H1 (cell line): ENCODE results near the gene ABCG8. TPM values are rescaled to one million over a fixed set of nuclear protein-coding genes. Genes with fewer than 3 reads are reported as not detected.

Experiments
- CTCF ChIA-PET: fragments of 300-600 bp; sonication (Branson Sonifier 250); formaldehyde crosslinking; loops from one replicate; lab custom pipeline; 2021; ENCODE audit not compliant: partially characterized antibody; lab: Charles Lee
- POLR2A ChIA-PET: fragments of 300-600 bp; sonication (Branson Sonifier 250); formaldehyde crosslinking; loops from one replicate; lab custom pipeline; 2021; ENCODE audit warnings: inconsistent platforms; ENCODE audit not compliant: partially characterized antibody; lab: Charles Lee
- DNase-seq, 2 experiments: peaks; one replicate each; pipeline versions ENCODE4 v3.0.0 to v3.0.0-alpha.2; 2010 to 2022; ENCODE audit warnings: low spot score in 2 of 2, low read depth in 1 of 2, mixed read lengths in 1 of 2
- FAIRE-seq: peaks from 2 replicates; lab custom pipeline; 2011; peaks lifted over from hg19 to GRCh38; lab: Jason Lieb, UNC
- H2AFZ ChIP-seq: 2 replicates; pipeline ENCODE4 v1.8.1; 2012; ENCODE audit warnings: low read length, inconsistent platforms
- H2AK5ac ChIP-seq: 2 replicates; pipeline ENCODE4 v1.6.1; 2013; ENCODE audit warnings: low read depth, low read length
- H2BK120ac ChIP-seq: replicated peaks from 2 replicates; pipeline ENCODE3; 2013; ENCODE audit warnings: low read depth, low read length, inconsistent platforms
- H2BK12ac ChIP-seq: 2 replicates; pipeline ENCODE4 v1.6.1; 2013; ENCODE audit warnings: low read depth, low read length
- H2BK15ac ChIP-seq: 2 replicates; pipeline ENCODE4 v1.6.1; 2013; ENCODE audit warnings: low read length
- H2BK20ac ChIP-seq: 2 replicates; pipeline ENCODE4 v1.6.1; 2013; ENCODE audit warnings: low read length
- H2BK5ac ChIP-seq: 2 replicates; pipeline ENCODE4 v1.6.1; 2013; ENCODE audit warnings: low read depth, low read length
- H3K14ac ChIP-seq: 2 replicates; pipeline ENCODE4 v1.6.1; 2013; ENCODE audit warnings: inconsistent platforms; ENCODE audit not compliant: insufficient read length
- H3K18ac ChIP-seq: 2 replicates; pipeline ENCODE4 v1.6.1; 2013; ENCODE audit warnings: low read length; ENCODE audit errors: extremely low read depth
- H3K23ac ChIP-seq: 2 replicates; pipeline ENCODE4 v1.6.1; 2013; ENCODE audit warnings: inconsistent platforms; ENCODE audit not compliant: insufficient read length
- H3K23me2 ChIP-seq: 2 replicates; pipeline ENCODE4 v1.6.1; 2013; ENCODE audit warnings: low read depth, low read length
- H3K27ac ChIP-seq: 2 replicates; pipeline ENCODE4 v1.6.1; 2011; ENCODE audit warnings: low read depth, low read length, inconsistent platforms
- H3K27me3 ChIP-seq, 4 experiments: replicated peaks in 1 of 4; 1 replicate in 1 of 4; 2 replicates in 3 of 4; pipeline versions ENCODE4 v1.6.1 to v1.8.1; 2011 to 2013; ENCODE audit warnings: low read length in 3 of 4, mild to moderate bottlenecking in 3 of 4, inconsistent platforms in 2 of 4, mixed read lengths in 2 of 4, moderate library complexity in 1 of 4; ENCODE audit not compliant: control insufficient read depth in 3 of 4, insufficient read depth in 3 of 4; ENCODE audit errors: extremely low read depth in 1 of 4
- H3K36me3 ChIP-seq, 4 experiments: 2 replicates each; pipeline versions ENCODE4 v1.6.1 to v1.8.1; 2011 to 2013; ENCODE audit warnings: mild to moderate bottlenecking in 4 of 4, low read length in 3 of 4, moderate library complexity in 2 of 4, control low read depth in 1 of 4, inconsistent platforms in 1 of 4; ENCODE audit not compliant: insufficient read depth in 4 of 4, control insufficient read depth in 2 of 4
- H3K4ac ChIP-seq: replicated peaks from 2 replicates; pipeline ENCODE3; 2013; ENCODE audit warnings: low read length, low read depth, mixed read lengths, inconsistent platforms; ENCODE audit not compliant: insufficient read length
- H3K4me1 ChIP-seq, 4 experiments: replicated peaks in 1 of 4; 1 replicate in 1 of 4; 2 replicates in 3 of 4; pipeline versions ENCODE4 v1.6.1 to v1.8.1; 2011 to 2013; ENCODE audit warnings: low read length in 3 of 4, inconsistent platforms in 2 of 4, mixed read lengths in 1 of 4; ENCODE audit not compliant: insufficient read depth in 4 of 4, control insufficient read depth in 3 of 4
- H3K4me2 ChIP-seq, 2 experiments: 2 replicates each; pipeline versions ENCODE4 v1.6.1 to v1.8.1; 2011 to 2013; ENCODE audit warnings: low read depth in 2 of 2, low read length in 2 of 2, control low read depth in 1 of 2, inconsistent platforms in 1 of 2, mild to moderate bottlenecking in 1 of 2; ENCODE audit not compliant: insufficient read depth in 1 of 2
- H3K4me3 ChIP-seq, 4 experiments: fragments of 200-600, 300-600 bp in 1 of 4; sonication (generic), shearing (Covaris generic), sonication (Bioruptor Twin) in 1 of 4; 2 replicates each; pipeline versions ENCODE4 v1.5.1 to v1.8.1; 2011 to 2016; ENCODE audit warnings: low read length in 4 of 4, low read depth in 3 of 4, control low read depth in 2 of 4, inconsistent platforms in 2 of 4, mild to moderate bottlenecking in 2 of 4, mixed read lengths in 1 of 4, moderate library complexity in 1 of 4; ENCODE audit not compliant: insufficient read depth in 2 of 4; ENCODE audit errors: extremely low read depth in 1 of 4
- H3K56ac ChIP-seq: replicated peaks from 2 replicates; pipeline ENCODE3; 2013; ENCODE audit warnings: low read depth, mild to moderate bottlenecking, mixed read lengths, low read length, inconsistent platforms; ENCODE audit not compliant: insufficient read length
- H3K79me1 ChIP-seq: 2 replicates; pipeline ENCODE4 v1.6.1; 2013; ENCODE audit warnings: low read depth, low read length, control low read depth
- H3K79me2 ChIP-seq, 2 experiments: 2 replicates each; pipeline versions ENCODE4 v1.6.1 to v1.8.1; 2012 to 2013; ENCODE audit warnings: low read length in 2 of 2, mild to moderate bottlenecking in 2 of 2, inconsistent platforms in 1 of 2; ENCODE audit not compliant: insufficient read depth in 2 of 2, control insufficient read depth in 1 of 2
- H3K9ac ChIP-seq, 4 experiments: replicated peaks in 1 of 4; 1 replicate in 1 of 4; 2 replicates in 3 of 4; pipeline versions ENCODE4 v1.6.1 to v1.8.1; 2011 to 2013; ENCODE audit warnings: low read depth in 3 of 4, low read length in 3 of 4, control low read depth in 2 of 4, mild to moderate bottlenecking in 2 of 4, moderate library complexity in 2 of 4, inconsistent platforms in 1 of 4; ENCODE audit errors: extremely low read depth in 1 of 4
- H3K9me3 ChIP-seq, 2 experiments: 2 replicates each; pipeline versions ENCODE4 v1.6.1 to v1.8.1; 2012 to 2013; ENCODE audit warnings: mild to moderate bottlenecking in 2 of 2, moderate library complexity in 2 of 2, control low read depth in 1 of 2, inconsistent platforms in 1 of 2, low read depth in 1 of 2, low read length in 1 of 2, mixed read lengths in 1 of 2; ENCODE audit not compliant: insufficient read depth in 2 of 2
- H4K20me1 ChIP-seq, 2 experiments: replicated peaks in 1 of 2; 2 replicates each; pipeline versions ENCODE3 to v1.8.1; 2011 to 2013; ENCODE audit warnings: inconsistent platforms in 2 of 2, low read length in 2 of 2, mild to moderate bottlenecking in 1 of 2; ENCODE audit not compliant: insufficient read depth in 2 of 2, control insufficient read depth in 1 of 2
- H4K5ac ChIP-seq: 2 replicates; pipeline ENCODE4 v1.6.1; 2013; ENCODE audit warnings: low read length, low read depth, mixed read lengths, inconsistent platforms; ENCODE audit not compliant: insufficient read length
- H4K8ac ChIP-seq: 2 replicates; pipeline ENCODE4 v1.8.0; 2013; ENCODE audit warnings: mild to moderate bottlenecking, moderate library complexity, low read length, inconsistent platforms; ENCODE audit not compliant: insufficient read depth; ENCODE audit errors: extremely low read depth
- H4K91ac ChIP-seq: replicated peaks from 2 replicates; pipeline ENCODE3; 2013; ENCODE audit warnings: low read length, mixed read lengths, inconsistent platforms; ENCODE audit not compliant: insufficient read length
- CREB1 ChIP-seq: IDR thresholded peaks from 2 replicates; pipeline ENCODE4 v1.6.1; 2012; ENCODE audit warnings: inconsistent platforms
- CTBP2 ChIP-seq: IDR thresholded peaks from 2 replicates; pipeline ENCODE4 v1.7.0; 2011; ENCODE audit warnings: borderline replicate concordance, mild to moderate bottlenecking, moderate library complexity, mixed read lengths, low read length; ENCODE audit not compliant: insufficient read depth, insufficient read length
- EGR1 ChIP-seq: IDR thresholded peaks from 2 replicates; pipeline ENCODE4 v1.6.1; 2011; ENCODE audit warnings: low read depth, low read length, borderline replicate concordance
- KDM1A ChIP-seq: fragments of 200-600, 300-600 bp; sonication (generic); IDR thresholded peaks from 2 replicates; pipeline ENCODE4 v1.7.1; 2016; ENCODE audit warnings: mild to moderate bottlenecking, low read length, borderline replicate concordance
- NRF1 ChIP-seq: IDR thresholded peaks from 2 replicates; pipeline ENCODE4 v1.6.1; 2011; ENCODE audit warnings: mild to moderate bottlenecking, low read depth, low read length, improper control_type of control experiment
- RAD21 ChIP-seq, 2 experiments: IDR thresholded peaks in 1 of 2; conservative IDR thresholded peaks in 1 of 2; 2 replicates each; pipeline ENCODE4 v1.6.1; 2011; ENCODE audit warnings: low read depth in 2 of 2, low read length in 2 of 2, improper control_type of control experiment in 1 of 2, inconsistent platforms in 1 of 2, mild to moderate bottlenecking in 1 of 2, moderate library complexity in 1 of 2
- RBBP5 ChIP-seq: IDR thresholded peaks from 2 replicates; pipeline ENCODE4 v1.7.1; 2012; ENCODE audit warnings: low read depth, mild to moderate bottlenecking, inconsistent platforms, low read length, moderate library complexity, borderline replicate concordance
- RNF2 ChIP-seq: fragments of 200-900, 300-1000 bp; sonication (generic); IDR thresholded peaks from 2 replicates; pipeline ENCODE4 v1.7.1; 2016; ENCODE audit warnings: borderline replicate concordance, low read depth, mild to moderate bottlenecking, antibody characterized with exemption, low read length; ENCODE audit not compliant: poor library complexity, severe bottlenecking; ENCODE audit errors: missing control alignments
- SP1 ChIP-seq: IDR thresholded peaks from 2 replicates; pipeline ENCODE4 v1.6.1; 2011; ENCODE audit warnings: low read depth, low read length
- TAF7 ChIP-seq: optimal IDR thresholded peaks from 2 replicates; pipeline ENCODE3; 2011; ENCODE audit warnings: low read depth, mild to moderate bottlenecking, inconsistent platforms, low read length, moderate library complexity, borderline replicate concordance
- TBP ChIP-seq: IDR thresholded peaks from 2 replicates; pipeline ENCODE4 v1.6.1; 2011; ENCODE audit warnings: low read depth, low read length, improper control_type of control experiment
- WGBS, 2 experiments: shearing (Covaris generic) in 1 of 2; methylation state at CpG; one replicate each; pipeline versions ENCODE4 v1.1.6 to v1.1.7; 2013 to 2015; ENCODE audit warnings: low lambda C conversion rate in 2 of 2, mixed read lengths in 2 of 2, inconsistent platforms in 1 of 2, low coverage in 1 of 2, missing lambda C conversion rate in 1 of 2; ENCODE audit not compliant: insufficient replicate concordance in 2 of 2, insufficient coverage in 1 of 2, insufficient read length in 1 of 2; ENCODE audit errors: extremely low coverage in 1 of 2, missing lambda C conversion rate in 1 of 2; 5-methylcytosine and 5-hydroxymethylcytosine counted together
- polyA plus RNA-seq, 7 experiments: library from polyadenylated mRNA; depleted of rRNA in 3 of 7; stranded (reverse) in 5 of 7; unstranded in 2 of 7; fragments of >200 nt in 5 of 7; fragments of 200-250 nt in 2 of 7; gene quantifications; 1 replicate in 5 of 7; 2 replicates in 1 of 7; 4 replicates in 1 of 7; pipeline versions ENCODE4 v1.2.1 to v1.2.3, GENCODE V29; 2011 to 2013; ENCODE audit warnings: missing spikeins in 2 of 7, mixed read lengths in 2 of 7
- total RNA-seq: library from RNA; stranded (reverse); fragmentation: NEBNext Ultra II Directional; extraction: Animal tissue kit (Norgen Biotek cat#: 25700); gene quantifications from 2 replicates; pipeline ENCODE4 v1.2.1, GENCODE V29; 2021

ABCG8 gene
- total and polyA plus RNA-seq, 2 of the 8 experiments (the other 6 are each of a cell fraction or from before 2014, with no cell fraction given): not detected

DNA sequence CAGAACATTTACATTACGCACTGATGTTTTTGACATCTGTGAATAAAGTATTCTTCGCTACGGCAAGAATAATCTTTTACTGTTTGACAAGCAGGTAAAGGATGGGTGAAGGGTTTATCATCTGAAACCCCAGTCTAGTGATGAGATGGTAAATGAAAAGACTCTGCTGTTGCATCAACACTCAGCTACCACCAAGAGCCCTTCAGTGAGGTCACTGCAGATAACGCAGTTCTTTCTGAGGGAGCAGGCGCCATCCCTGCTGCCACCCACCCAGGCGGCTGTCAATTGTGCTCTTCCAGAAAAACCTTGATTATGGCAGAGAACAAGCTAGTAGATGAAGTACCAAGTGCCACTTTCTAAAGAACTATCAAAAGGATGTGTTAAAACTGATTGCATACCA, 58.7 kb downstream of the ABCG8 start:
- H2BK20ac ChIP-seq: no peak overlapping the region
- H3K23ac ChIP-seq: no peak overlapping the region
- H3K27me3 ChIP-seq: no peaks in the 10 kb centered on the region
- ChIA-PET POLR2A (no interaction called here), CTCF (interaction anchor here (1.0 to 1.2 kb wide), 2 partner anchors 9 to 16 kb away, joined by 3 read pairs; no protein-coding TSS in a partner anchor)
- DNase-seq (no peak), FAIRE-seq (no peak)
- TF ChIP-seq SP1: no peak
- TF ChIP-seq RBBP5: no peak
- no peak for TF ChIP-seq CTBP2
- TF ChIP-seq KDM1A: no peak
- no peak for TF ChIP-seq RNF2
- no peak for TF ChIP-seq TAF7
- no peak for TF ChIP-seq CREB1
- TF ChIP-seq NRF1: no peak
- no peak for TF ChIP-seq EGR1
- no peak for TF ChIP-seq TBP
- TF ChIP-seq RAD21 (IDR thresholded peaks at IDR 0.05 in 1 of 2, conservative IDR thresholded peaks at IDR 0.05 in 1 of 2; ENCODE audit: low read depth in 2 of 2, low read length in 2 of 2): no peak
- no peak overlapping the region for H2BK15ac ChIP-seq
- no peak overlapping the region for H2BK12ac ChIP-seq
- peaks cover 16 to 89% (median 54%) of the 10 kb centered on the region in 4 experiments for H3K36me3 ChIP-seq
- H3K9ac ChIP-seq: no peak overlapping the region
- H2BK120ac ChIP-seq: no peak overlapping the region
- H3K56ac ChIP-seq: no peak overlapping the region
- no peak overlapping the region for H2BK5ac ChIP-seq
- no peaks in the 10 kb centered on the region for H3K4me1 ChIP-seq
- no peak overlapping the region for H4K5ac ChIP-seq
- no peak overlapping the region for H3K4me3 ChIP-seq
- H2AFZ ChIP-seq: no peak overlapping the region
- H3K79me1 ChIP-seq: no peaks in the 10 kb centered on the region; the same call in 1 of the 2 replicates
- no peak overlapping the region for H3K4me2 ChIP-seq
- no peaks in the 10 kb centered on the region for H3K79me2 ChIP-seq
- H3K27ac ChIP-seq: no peak overlapping the region
- WGBS, 2 experiments: 93% methylated on average over 6 of the region's 6 CpGs; no CpG with 5 or more reads in 1 of the 2 experiments
- peaks cover 0 to 5% of the 10 kb centered on the region in 2 experiments for H4K20me1 ChIP-seq
- no peak overlapping the region for H2AK5ac ChIP-seq
- no peak overlapping the region for H3K14ac ChIP-seq
- H4K91ac ChIP-seq: no peak overlapping the region
- no peak overlapping the region for H3K4ac ChIP-seq
- H3K18ac ChIP-seq: no peak overlapping the region
- H4K8ac ChIP-seq: no peak overlapping the region
- no peaks in the 10 kb centered on the region for H3K9me3 ChIP-seq
- no peaks in the 10 kb centered on the region for H3K23me2 ChIP-seq
